NCI-H2171 treated with DMSO at 0.1 percent for 48 hours (cell line): ENCODE results near the gene PBXIP1.
A peak's percentile ranks its signal among the peaks of the same experiment; 100 is the strongest.
"Not testable (repeated sequence)": the region's sequence is repeated elsewhere in the genome, so short reads cannot be mapped to it uniquely, and the experiment has no call there.

Source experiments
- DNase-seq: peaks from one replicate; lab custom pipeline; 2025; lab: John Stamatoyannopoulos, UW

PBXIP1 gene

DNA sequence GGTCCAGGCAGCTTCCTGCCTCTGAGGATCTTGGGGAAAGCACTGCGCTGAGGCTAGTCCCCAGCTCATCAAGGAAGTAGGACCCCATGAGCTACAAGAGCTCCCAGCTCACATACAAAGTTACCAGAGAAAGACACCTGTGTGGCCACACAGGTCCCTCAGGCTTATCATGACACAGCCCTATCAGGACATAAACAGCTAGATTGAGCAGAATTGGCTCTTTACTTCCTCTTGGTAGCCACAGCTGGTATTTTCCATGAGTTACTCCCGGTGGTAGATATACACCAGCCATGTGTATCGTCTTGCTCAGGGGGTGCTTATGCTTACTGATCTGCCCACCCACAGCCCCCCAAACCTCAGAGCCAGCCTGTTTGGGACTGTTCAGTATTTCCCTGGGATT, 38.7 kb upstream of the PBXIP1 start:
- DNase-seq: no peak

DNA sequence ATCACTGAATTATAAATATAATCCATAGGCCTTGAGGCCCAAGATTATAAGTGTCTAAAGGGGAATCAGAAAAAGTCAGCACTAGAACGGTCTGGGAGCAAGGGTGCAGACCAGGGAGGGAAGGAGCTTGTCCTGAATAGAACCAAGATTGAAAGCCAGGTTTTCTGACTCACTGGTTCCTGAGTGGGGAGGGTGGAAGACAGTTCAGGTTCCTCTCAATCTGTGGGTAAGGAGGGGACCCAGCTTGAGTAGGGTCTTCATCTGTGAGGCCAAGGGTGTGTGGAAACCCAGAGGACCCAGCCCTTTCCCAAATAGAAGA, 38.3 kb upstream of the PBXIP1 start:
- DNase-seq: no peak

GRCh38 chr1:154993572-154994268, 37.8 kb upstream of the PBXIP1 start, which contains the start of gene LENEP:
Gene LENEP, plus strand, starts transcription at chr1:154993586. Its CDS starts 22 bp downstream, at chr1:154993608.
- no peak for DNase-seq

- DNase-seq: peak; percentile 28
Measured at GRCh38 chr1:154992721-154993571, 37.0 kb upstream of the PBXIP1 start.

DNA sequence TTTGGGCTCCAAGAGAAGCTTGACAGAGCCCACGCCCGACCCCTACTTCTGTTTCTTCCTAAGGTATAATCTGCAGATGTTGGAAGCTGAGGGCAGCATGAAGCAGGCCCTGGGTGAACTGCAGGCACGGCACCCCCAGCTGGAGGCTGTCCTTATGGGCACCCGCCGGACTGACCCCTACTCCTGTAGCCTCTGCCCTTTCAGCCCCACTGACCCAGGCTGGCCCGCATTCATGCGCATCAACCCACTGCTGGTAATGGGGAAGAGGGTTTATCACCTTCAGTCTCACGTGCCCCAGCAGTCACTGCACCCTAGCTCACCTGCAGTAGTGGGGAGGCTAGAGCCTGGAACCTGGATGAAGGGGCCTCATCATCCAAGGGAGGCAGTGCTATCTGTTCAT, 34.4 kb upstream of the PBXIP1 start:
- no peak for DNase-seq

DNA sequence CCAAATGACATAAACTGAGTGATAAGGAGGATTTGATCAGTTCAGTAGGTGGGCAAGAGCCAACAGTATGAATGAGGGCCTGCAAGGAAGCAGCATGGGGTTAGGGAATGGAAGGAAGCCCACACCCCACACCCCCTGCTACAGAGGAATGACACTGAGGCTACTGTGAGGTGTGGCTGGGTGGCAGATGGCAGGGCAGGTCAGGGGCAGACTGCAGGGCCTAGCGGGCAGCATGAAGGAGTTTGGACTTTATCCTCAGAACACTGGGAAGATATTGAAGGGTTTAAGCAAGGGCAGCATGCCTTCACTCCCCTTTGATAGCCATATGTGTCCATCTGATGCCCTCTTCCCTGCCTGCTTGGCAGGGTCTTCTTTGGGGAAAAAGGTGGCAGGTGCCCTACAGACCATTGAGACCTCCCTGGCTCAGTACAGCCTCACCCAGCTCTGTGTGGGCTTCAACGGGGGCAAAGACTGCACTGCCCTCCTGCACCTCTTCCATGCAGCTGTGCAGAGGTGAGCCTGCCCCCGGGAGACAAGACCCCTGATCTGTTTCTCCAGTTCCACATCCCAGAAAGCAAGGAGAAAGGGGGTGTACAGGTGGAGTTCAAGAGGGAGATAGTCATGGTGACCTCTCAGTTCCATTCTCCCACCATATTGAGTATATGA, 33.4 kb upstream of the PBXIP1 start:
- no peak for DNase-seq

DNA sequence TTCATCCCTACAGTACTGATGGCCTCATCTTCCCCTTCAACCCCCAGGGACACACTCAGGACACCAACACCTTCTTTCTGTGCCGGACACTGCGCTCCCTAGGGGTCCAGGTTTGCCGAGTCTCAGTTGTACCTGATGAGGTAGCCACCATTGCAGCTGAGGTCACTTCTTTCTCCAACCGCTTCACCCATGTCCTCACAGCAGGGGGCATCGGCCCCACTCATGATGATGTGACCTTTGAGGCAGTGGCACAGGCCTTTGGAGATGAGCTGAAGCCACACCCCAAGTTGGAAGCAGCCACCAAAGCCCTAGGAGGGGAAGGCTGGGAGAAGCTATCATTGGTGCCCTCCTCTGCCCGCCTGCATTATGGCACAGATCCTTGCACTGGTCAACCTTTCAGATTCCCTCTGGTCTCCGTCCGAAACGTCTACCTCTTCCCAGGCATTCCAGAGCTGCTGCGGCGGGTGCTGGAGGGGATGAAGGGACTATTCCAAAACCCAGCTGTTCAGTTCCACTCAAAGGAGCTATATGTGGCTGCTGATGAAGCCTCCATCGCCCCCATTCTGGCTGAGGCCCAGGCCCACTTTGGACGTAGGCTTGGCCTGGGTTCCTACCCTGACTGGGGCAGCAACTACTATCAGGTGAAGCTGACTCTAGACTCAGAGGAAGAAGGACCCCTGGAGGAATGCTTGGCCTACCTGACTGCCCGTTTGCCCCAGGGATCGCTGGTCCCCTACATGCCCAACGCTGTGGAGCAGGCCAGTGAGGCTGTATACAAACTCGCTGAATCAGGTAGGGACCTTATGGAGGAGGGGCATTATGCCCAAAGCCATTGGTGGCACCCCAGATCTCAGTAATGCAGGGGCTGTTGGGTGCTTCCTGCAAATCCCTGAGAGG, 32.4 kb upstream of the PBXIP1 start:
- DNase-seq: no peak

- DNase-seq: no peak
Measured at GRCh38 chr1:154987326-154987725, 31.4 kb upstream of the PBXIP1 start.

GRCh38 chr1:154986736-154987135, 30.8 kb upstream of the PBXIP1 start:
- DNase-seq: not testable (repeated sequence)

GRCh38 chr1:154983776-154984466, 28.0 kb upstream of the PBXIP1 start:
- DNase-seq: no peak

DNA sequence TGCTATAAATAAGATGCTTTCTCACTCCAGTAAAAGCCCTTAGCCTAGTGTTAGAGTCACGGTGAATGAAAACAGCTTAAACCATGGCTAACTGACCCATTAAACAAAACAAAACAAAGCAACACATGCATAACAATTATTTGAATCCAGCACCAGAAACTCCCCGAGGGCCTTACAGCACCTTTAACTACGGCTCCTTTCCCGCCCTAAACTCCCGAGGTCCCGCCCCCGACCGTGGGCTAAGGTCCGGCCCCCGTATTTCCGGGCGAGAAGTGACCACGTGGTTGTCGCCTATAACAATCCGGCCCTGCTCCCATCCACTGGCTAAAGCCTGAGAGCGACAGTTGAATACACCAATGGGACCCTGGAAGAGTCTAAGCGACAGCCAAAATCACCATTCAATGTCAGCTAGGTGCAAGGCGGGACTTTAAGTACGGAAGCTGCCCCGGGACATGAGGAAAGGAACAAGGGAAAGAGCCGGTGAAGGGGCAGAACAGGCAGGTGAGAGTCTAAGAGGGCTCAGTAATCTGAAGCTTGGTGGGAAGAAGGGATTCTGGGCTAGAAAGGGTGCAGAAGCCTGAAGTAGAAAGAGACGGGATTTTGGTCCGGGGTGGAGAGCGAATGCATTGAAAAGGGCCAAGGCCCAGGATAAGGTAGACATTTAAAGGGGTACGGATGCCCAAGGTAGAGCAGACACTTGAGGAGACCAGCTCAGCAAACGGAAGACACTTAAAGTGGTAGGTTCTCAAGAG, 27.2 kb upstream of the PBXIP1 start, which contains the start of gene FLAD1:
TSS of gene FLAD1 (plus strand) at position 448 of the 752 bp plus-strand sequence. CDS start 351 bp downstream, outside the sequence.
- peak; percentile 100 for DNase-seq

GRCh38 chr1:154982341-154982740, 26.4 kb upstream of the PBXIP1 start:
- peak; percentile 58 for DNase-seq

- DNase-seq: no peak
Measured at GRCh38 chr1:154978360-154978759, 22.5 kb upstream of the PBXIP1 start.

DNA sequence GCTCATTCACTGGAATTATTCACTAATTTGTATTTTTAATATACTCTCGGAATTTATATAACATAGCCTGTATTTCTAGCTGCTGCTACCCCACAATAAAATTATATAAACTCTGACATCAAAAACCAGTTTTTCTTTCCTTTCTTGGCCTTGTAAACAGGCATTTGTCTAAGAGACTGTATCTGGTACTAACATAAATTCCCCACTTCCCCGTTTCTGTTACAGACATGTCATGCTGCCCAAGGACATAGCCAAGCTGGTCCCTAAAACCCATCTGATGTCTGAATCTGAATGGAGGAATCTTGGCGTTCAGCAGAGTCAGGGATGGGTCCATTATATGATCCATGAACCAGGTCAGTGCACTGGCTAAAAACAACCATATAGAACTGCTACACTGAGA, 21.9 kb upstream of the PBXIP1 start:
- not testable (repeated sequence) for DNase-seq

- peak; percentile 46 for DNase-seq
Measured at GRCh38 chr1:154975409-154976059, 19.6 kb upstream of the PBXIP1 start.

DNA sequence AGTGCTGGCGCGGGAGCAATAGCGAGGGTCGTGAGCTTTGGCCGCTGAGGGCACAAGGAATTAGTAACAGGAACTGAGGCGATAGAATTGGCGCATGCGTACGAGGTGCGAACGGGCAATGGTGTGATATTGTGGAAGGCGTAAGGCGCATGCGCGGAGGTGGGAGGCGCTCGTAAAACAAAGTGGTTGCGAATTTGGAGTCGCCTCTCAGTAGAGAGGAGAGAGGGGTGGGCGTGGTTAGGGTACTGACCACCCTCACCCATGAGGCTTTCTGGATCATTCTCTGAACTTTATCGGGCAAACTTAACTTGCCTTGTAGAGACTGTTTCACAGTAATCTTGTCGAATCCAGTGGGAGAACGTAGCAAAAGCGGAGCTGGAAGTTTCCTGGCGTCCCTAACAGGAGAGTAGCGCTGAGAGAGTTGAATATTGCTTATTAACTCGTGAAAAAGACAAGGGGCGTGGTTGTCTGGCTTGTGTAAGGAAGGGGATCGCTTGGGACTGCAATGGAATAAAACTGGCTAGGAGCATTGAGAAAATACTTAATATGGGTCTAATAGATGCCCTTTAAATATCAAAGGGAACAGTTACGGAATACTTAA, 19.0 kb upstream of the PBXIP1 start:
- DNase-seq: peak; percentile 97

- peak; percentile 100 for DNase-seq
Measured at GRCh38 chr1:154974102-154974807, 18.4 kb upstream of the PBXIP1 start, which contains the start of gene CKS1B. Gene CKS1B, plus strand, starts transcription at chr1:154974681. Its CDS starts 65 bp downstream, at chr1:154974746.

- DNase-seq: peak; percentile 89
Measured at GRCh38 chr1:154973344-154974101, 17.6 kb upstream of the PBXIP1 start.
